Transverse colon (tissue), 4 donors: ENCODE results near the gene VPS33A. TPM values are rescaled to one million over a fixed set of nuclear protein-coding genes. Genes with fewer than 3 reads are reported as not detected.

Experiments
- DNase-seq: peaks from one replicate; pipeline ENCODE4 v3.0.0-alpha.2; 2019
- H3K27ac ChIP-seq, 4 donors: fragments of 200-600 bp; sonication (generic); 2 replicates each; pipeline ENCODE4 v1.5.1; 2016 to 2018; ENCODE audit warnings: inconsistent platforms in 4 of 4
- H3K27me3 ChIP-seq: fragments of 200-600 bp; sonication (generic); 2 replicates; pipeline ENCODE4 v1.5.1; 2017; ENCODE audit warnings: inconsistent platforms
- H3K36me3 ChIP-seq, 4 donors: fragments of 200-600 bp; sonication (generic); 2 replicates each; pipeline ENCODE4 v1.5.1; 2017 to 2019; ENCODE audit warnings: inconsistent platforms in 4 of 4
- H3K4me1 ChIP-seq, 4 donors: fragments of 200-600 bp; sonication (generic); 2 replicates each; pipeline ENCODE4 v1.5.1; 2017 to 2020; ENCODE audit warnings: inconsistent platforms in 4 of 4
- H3K4me3 ChIP-seq, 4 donors: fragments of 200-600 bp; sonication (generic); 1 replicate in 1 of 4; 2 replicates in 3 of 4; pipeline versions ENCODE4 v1.5.1 to v1.6.1; 2017 to 2019; ENCODE audit warnings: inconsistent platforms in 4 of 4
- H3K9me3 ChIP-seq, 2 donors: fragments of 200-600 bp; sonication (generic); 2 replicates each; pipeline ENCODE4 v1.5.1; 2017 to 2019; ENCODE audit warnings: inconsistent platforms in 2 of 2
- EP300 ChIP-seq: sonication (generic); formaldehyde crosslinking; IDR thresholded peaks from one replicate; pipeline ENCODE4 v1.6.1; 2017; ENCODE audit warnings: antibody characterized with exemption, low read depth
- POLR2A ChIP-seq: fragments of 450-650 bp; IDR thresholded peaks from one replicate; pipeline ENCODE4 v1.6.1; 2016; ENCODE audit warnings: antibody characterized with exemption, mild to moderate bottlenecking, moderate library complexity
- POLR2AphosphoS5 ChIP-seq, 3 donors: sonication (generic); formaldehyde crosslinking; IDR thresholded peaks; one replicate each; pipeline ENCODE4 v1.6.1; 2016; ENCODE audit warnings: antibody characterized with exemption in 3 of 3
- WGBS, 2 donors: methylation state at CpG; one replicate each; pipeline ENCODE4 v1.1.5; 2018; ENCODE audit warnings: low coverage in 1 of 2; 5-methylcytosine and 5-hydroxymethylcytosine counted together
- in situ Hi-C, 4 donors: fragments of 200-750 bp; cut with MboI; loops; one replicate each; pipeline versions ENCODE4 v1.15.0 to v1.15.1; 2017; ENCODE audit warnings: low sequenced_read_pairs in 3 of 4, low pct_ligation_motif_present in 1 of 4, low pct_unique_long_range_greater_than_20kb in 1 of 4
- intact Hi-C: fragments of 100-400 bp; cut with DNase I; formaldehyde crosslinking; loops from one replicate; pipeline ENCODE4 v1.15.1; 2023; ENCODE audit warnings: low total_unique reads
- total RNA-seq, 4 donors: library from RNA; depleted of rRNA; stranded (reverse); fragments of >200 nt; gene quantifications; one replicate each; pipeline ENCODE4 v1.1.0, GENCODE V29; 2016
- TF ChIP-seq, protein P1 (sequence below), 5 experiments: fragments of 200-600 bp in 3 of 5; fragments of 450-650 bp in 2 of 5; sonication (generic) in 3 of 5; IDR thresholded peaks; 1 replicate in 2 of 5; 2 replicates in 3 of 5; pipeline ENCODE4 v1.5.1; 2016 to 2017; ENCODE audit warnings: antibody characterized with exemption in 5 of 5, inconsistent platforms in 3 of 5, mild to moderate bottlenecking in 2 of 5, moderate library complexity in 1 of 5

The VPS33A gene
- total RNA-seq, 4 donors from 2014 or later: 2.2 to 18.7 (median 16.3) TPM

DNA sequence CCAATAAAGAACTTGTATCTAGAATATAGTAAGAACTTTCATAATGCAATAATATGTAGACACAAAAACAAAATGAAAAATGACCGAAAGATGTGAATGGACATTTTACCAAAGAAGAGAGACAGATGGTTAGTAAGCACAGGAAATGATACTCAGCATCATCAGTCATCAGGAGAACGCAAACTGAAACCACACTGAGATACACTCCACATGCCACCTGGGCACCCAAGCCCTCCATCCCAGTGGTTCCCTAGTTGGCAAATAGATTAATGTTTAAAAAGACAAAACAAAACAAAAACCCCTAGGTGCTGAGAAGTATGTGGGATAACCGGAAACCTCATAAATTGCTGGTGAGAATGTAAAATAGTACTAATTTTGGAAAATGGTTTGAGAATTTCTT is 26.8 kb upstream of the VPS33A start:
- H3K27me3 ChIP-seq: no peaks in the 10 kb centered on the region
- in situ Hi-C loops: no loop called here
- no peak for DNase-seq

DNA sequence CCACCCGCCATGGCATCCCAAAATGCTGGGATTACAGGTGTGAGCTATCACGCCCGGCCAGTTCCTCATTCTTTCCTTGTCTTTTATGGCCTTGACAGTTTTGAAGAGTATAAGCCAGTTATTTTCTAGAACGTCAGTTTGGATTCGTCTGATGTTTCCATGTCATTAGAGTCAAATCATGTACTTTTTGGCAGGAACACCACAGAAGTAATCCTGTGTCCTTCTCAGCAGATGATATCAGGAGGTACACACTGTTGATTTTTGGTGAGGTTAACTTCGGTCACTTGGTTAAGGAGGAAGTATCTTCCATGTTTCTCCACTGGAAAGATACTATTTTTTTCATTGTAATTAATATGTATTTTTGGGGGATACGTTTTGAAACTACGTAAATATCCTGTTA is 25.1 kb upstream of the VPS33A start:
- 96 to 97% methylated on average over 8 of the region's 8 CpGs for WGBS, 2 donors
- Histone ChIP-seq H3K27me3 (no peaks in the 10 kb centered on the region), H3K27ac (no peak overlapping the region), H3K4me3 (no peak overlapping the region), H3K9me3 (no peaks in the 10 kb centered on the region), H3K4me1 (no peaks in the 10 kb centered on the region), H3K36me3 (peaks cover 0 to 14% (median 6%) of the 10 kb centered on the region in 4 donors)
- TF ChIP-seq, protein P1, sequence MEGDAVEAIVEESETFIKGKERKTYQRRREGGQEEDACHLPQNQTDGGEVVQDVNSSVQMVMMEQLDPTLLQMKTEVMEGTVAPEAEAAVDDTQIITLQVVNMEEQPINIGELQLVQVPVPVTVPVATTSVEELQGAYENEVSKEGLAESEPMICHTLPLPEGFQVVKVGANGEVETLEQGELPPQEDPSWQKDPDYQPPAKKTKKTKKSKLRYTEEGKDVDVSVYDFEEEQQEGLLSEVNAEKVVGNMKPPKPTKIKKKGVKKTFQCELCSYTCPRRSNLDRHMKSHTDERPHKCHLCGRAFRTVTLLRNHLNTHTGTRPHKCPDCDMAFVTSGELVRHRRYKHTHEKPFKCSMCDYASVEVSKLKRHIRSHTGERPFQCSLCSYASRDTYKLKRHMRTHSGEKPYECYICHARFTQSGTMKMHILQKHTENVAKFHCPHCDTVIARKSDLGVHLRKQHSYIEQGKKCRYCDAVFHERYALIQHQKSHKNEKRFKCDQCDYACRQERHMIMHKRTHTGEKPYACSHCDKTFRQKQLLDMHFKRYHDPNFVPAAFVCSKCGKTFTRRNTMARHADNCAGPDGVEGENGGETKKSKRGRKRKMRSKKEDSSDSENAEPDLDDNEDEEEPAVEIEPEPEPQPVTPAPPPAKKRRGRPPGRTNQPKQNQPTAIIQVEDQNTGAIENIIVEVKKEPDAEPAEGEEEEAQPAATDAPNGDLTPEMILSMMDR (IDR thresholded peaks at IDR 0.05): no peak
- TF ChIP-seq POLR2A (no peak), EP300 (no peak)
- in situ Hi-C loops (no loop called here), intact Hi-C loops (no loop called here)
- no peak for DNase-seq

More for the DNA sequence above, 26.8 kb upstream of the VPS33A start:
- no peak overlapping the region for H3K27ac ChIP-seq
- no peaks in the 10 kb centered on the region for H3K4me1 ChIP-seq
- no peak overlapping the region for H3K4me3 ChIP-seq
- WGBS, 2 donors: 79 to 88% methylated on average over 3 of the region's 3 CpGs
- TF ChIP-seq EP300 (no peak), POLR2AphosphoS5 (IDR thresholded peaks at IDR 0.05) (no peak), POLR2A (no peak)
- TF ChIP-seq, protein P1 (IDR thresholded peaks at IDR 0.05): no peak
- intact Hi-C loops: no loop called here
- peaks cover 0 to 17% (median 4%) of the 10 kb centered on the region in 4 donors for H3K36me3 ChIP-seq
- no peaks in the 10 kb centered on the region for H3K9me3 ChIP-seq

DNA sequence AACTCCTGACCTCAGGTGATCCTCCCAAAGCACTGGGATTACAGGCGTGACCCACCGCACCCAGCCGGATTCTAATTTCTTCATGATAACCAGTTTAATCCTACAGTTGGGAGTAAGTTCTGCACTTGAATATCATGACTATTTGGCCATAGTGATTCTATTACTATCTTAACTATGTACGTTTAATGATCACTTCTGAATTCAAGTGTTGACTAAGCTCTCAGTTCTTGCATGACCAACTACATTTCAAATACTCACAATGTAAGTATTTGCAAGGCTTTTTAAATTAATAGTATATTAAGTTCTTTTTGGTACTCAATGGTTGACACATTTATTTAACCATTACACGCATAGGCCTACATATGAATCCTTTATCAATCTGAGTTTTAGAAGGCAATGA is 17.4 kb upstream of the VPS33A start:
- Histone ChIP-seq H3K4me3 (no peak overlapping the region), H3K36me3 (peaks cover 0 to 16% (median 5%) of the 10 kb centered on the region in 4 donors), H3K27ac (no peak overlapping the region), H3K27me3 (no peaks in the 10 kb centered on the region), H3K9me3 (no peaks in the 10 kb centered on the region), H3K4me1 (no peaks in the 10 kb centered on the region)
- intact Hi-C loops (loop anchor here (5.0 kb wide), 1 partner anchor 1399 kb away; no protein-coding TSS in a partner anchor), in situ Hi-C loops (no loop called here)
- no peak for DNase-seq
- 95 to 96% methylated on average over 5 of the region's 5 CpGs for WGBS, 2 donors
- TF ChIP-seq, protein P1 (IDR thresholded peaks at IDR 0.05): no peak
- no peak for TF ChIP-seq POLR2AphosphoS5 (IDR thresholded peaks at IDR 0.05)

DNA sequence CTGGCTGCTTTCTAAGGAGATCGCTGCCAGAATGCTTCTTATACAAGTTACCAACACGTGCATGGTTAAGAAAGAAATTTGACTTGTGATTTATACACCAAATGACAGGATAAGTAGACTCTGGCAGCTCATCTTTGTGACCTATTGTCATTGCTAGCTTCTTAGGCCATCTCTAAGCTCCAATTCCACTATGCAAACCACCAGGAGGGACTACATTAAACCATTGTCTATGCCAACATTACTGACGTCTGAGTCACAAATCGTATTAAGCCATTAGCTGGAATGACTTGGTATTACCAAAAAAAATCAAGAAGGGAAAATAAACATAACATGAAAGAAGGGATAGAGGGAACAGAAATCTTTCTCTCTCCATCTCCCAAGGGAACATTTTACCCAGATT is 15.8 kb upstream of the VPS33A start:
- Histone ChIP-seq H3K4me3 (no peak overlapping the region), H3K9me3 (no peaks in the 10 kb centered on the region), H3K27me3 (no peaks in the 10 kb centered on the region), H3K36me3 (peaks cover 0 to 22% (median 10%) of the 10 kb centered on the region in 4 donors), H3K4me1 (no peaks in the 10 kb centered on the region), H3K27ac (no peak overlapping the region)
- DNase-seq: no peak
- intact Hi-C loops (loop anchor here (5.0 kb wide), 1 partner anchor 1400 kb away; no protein-coding TSS in a partner anchor), in situ Hi-C loops (no loop called here)
- TF ChIP-seq EP300 (no peak), POLR2A (no peak), POLR2AphosphoS5 (IDR thresholded peaks at IDR 0.05) (no peak)
- TF ChIP-seq, protein P1 (IDR thresholded peaks at IDR 0.05): no peak
- WGBS, 2 donors: 78 to 90% methylated on average over 2 to 4 of the region's 4 CpGs
